Astrocyte of the cerebellum (primary cell): Measurements from ENCODE around the gene XPNPEP1.
"Not testable (repeated sequence)": the region's sequence is repeated elsewhere in the genome, so short reads cannot be mapped to it uniquely, and the experiment has no call there.

Experiments used
- DNase-seq: peaks from one replicate; pipeline ENCODE4 v3.0.0-alpha.2; 2011; ENCODE audit warnings: low read depth
- H3K4me3 ChIP-seq: 2 replicates; pipeline ENCODE4 v1.5.1; 2011; ENCODE audit warnings: mild to moderate bottlenecking, low read depth, low read length, moderate library complexity
- in situ Hi-C: cut with HindIII; loops from 2 replicates; pipeline ENCODE4 v1.10.0; 2017; ENCODE audit warnings: low sequenced_read_pairs
- TF ChIP-seq, protein P1 (sequence below): IDR thresholded peaks from 2 replicates; pipeline ENCODE4 v1.5.1; 2012; ENCODE audit warnings: low read length, low read depth, moderate library complexity, mild to moderate bottlenecking; ENCODE audit errors: missing control alignments

The XPNPEP1 gene

DNA sequence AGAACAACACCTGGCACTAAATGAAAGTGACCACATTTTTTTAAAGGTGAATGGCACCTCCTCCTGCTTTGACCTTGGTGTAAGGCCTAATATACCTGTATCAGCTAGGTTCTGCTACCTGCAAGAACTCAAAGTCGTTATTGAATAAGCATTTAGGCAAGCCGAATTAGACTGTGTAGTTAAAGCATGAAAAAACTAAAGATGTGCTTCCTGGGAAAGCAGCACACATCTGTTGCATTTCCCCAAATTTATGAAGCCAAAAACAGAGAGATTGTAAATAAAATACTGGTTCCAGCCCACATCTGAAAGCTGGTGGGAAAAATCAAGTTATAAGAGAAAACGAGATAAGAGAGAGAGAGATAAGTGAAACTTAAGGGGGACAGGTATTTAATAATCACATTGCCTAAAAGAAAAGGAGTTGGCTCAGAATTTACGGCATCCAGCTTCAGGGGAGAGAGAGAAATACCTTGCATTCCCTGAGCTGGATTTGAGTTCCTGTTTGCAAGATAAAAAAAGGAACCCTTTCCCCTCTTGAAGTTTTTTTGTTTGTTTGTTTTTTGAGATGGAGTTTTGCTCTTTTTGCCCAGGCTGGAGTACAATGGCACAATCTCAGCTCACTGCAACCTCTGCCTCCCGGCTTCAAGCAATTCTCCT is 1.8 kb upstream of the XPNPEP1 start:
- in situ Hi-C loops: no loop called here
- H3K4me3 ChIP-seq: no peak overlapping the region
- DNase-seq: no peak
- TF ChIP-seq, protein P1, sequence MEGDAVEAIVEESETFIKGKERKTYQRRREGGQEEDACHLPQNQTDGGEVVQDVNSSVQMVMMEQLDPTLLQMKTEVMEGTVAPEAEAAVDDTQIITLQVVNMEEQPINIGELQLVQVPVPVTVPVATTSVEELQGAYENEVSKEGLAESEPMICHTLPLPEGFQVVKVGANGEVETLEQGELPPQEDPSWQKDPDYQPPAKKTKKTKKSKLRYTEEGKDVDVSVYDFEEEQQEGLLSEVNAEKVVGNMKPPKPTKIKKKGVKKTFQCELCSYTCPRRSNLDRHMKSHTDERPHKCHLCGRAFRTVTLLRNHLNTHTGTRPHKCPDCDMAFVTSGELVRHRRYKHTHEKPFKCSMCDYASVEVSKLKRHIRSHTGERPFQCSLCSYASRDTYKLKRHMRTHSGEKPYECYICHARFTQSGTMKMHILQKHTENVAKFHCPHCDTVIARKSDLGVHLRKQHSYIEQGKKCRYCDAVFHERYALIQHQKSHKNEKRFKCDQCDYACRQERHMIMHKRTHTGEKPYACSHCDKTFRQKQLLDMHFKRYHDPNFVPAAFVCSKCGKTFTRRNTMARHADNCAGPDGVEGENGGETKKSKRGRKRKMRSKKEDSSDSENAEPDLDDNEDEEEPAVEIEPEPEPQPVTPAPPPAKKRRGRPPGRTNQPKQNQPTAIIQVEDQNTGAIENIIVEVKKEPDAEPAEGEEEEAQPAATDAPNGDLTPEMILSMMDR: no peak

DNA sequence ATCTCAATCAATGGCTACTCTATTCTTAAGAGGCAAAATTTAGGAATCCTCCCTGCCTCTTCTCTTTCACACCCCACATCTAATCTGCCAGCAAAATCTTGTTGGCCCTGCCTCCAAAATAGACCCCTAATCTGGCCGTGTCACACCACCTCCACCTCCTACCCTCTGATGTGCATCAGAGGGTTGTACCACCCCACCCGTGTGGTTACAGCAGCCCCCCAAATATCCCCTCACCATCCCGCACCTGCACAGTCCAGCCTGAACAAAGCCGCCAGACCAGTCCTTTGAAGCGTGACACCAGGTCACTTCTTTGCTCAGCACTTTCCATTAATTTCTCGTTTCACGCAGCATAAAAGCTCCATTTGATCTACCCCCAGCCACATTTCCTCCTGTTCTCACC is 776 bp upstream of the XPNPEP1 start:
- DNase-seq: no peak
- no peak overlapping the region for H3K4me3 ChIP-seq
- TF ChIP-seq, protein P1: no peak
- in situ Hi-C loops: no loop called here

DNA sequence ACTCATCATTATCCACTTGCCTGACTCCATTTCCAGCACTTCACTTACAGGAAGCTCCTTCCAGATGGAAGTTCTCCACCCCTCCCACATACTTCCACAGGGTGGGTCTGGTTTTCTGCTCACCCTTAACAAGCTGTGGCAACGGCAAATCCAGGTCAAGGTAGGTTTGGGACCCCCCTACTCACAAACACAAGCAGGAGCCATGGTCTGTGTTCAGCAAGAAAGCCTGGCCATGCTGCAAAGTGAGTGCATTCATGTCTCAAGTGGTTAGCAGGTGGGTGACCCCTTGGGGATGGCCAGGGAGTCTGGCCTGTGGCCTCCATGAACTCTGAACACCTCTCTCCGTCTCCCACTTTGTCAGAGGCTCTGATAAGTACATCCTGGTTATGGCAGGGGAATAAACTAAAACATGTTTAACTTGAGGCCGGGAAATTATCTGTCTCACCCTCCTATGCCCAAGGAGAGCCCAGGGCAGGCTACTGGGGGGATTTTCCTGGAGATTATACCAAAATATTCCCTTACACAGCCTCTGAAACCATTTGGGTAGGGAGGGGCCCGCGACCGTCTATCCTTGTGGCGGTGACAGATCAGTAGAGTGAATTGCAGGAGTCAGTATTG is 844 bp downstream of the XPNPEP1 start:
- TF ChIP-seq, protein P1: no peak
- no peak for DNase-seq
- peak overlapping the region; percentile 71 for H3K4me3 ChIP-seq
- in situ Hi-C loops: no loop called here

DNA sequence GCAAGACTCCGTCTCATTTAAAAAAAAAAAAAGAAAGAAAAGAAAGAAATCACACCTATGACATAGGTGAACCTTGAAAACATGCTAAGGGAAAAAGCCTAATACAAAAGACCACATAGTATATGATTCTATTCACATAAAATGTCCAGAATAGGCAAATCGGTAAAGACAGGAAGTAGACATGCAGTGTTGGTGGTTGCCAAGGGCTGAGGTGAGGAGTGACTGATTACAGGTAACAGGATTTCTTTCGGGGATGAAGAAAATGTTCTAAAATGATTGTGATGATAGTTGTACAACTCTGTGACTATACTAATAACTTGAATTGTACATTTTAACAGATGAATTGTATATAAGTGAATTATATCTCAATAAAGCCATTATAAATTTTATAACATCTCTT is 3.3 kb downstream of the XPNPEP1 start:
- DNase-seq: no peak
- H3K4me3 ChIP-seq: no peak overlapping the region
- TF ChIP-seq, protein P1: no peak
- in situ Hi-C loops: no loop called here

DNA sequence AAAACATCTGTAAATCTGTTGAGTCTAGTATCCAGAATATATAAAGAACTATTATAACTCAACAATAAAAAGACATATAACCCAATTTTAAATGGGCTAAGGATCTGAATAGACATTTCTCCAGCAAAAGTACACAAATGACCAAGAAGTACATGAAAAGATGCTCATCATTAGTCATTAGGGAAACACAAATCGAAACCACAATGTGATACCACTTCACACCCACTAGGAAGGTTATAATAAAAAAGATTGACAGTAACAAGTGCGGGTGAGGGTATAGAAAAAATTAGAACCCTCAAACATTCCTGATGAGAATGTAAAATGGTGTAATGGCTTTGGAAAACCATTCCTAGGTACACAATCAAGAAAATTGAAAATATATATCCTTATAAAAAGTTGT is 4.1 kb downstream of the XPNPEP1 start:
- in situ Hi-C loops: no loop called here
- DNase-seq: no peak

DNA sequence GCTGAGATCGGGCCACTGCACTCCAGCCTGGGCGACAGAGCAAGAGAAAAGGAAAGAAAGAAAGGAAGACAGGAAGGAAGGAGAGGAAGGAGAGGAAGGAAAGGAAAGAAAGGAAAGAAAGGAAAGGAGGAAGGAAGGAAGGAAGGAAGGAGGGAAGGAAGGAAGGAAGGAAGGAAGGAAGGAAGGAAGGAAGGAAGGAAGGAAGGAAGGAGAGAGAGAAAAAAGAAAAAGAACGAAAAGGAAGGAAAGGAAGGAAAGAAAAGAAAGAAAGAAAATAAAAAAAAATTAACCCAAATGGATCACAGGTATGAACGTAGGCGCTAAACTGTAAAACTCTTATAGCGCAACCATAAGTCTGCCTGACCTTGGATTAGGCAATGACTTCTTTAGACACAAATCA is 4.6 kb downstream of the XPNPEP1 start:
- DNase-seq, H3K4me3 ChIP-seq, in situ Hi-C loops: not testable (repeated sequence)

More for the DNA sequence above, 4.1 kb downstream of the XPNPEP1 start:
- H3K4me3 ChIP-seq: no peak overlapping the region
- TF ChIP-seq, protein P1: no peak

DNA sequence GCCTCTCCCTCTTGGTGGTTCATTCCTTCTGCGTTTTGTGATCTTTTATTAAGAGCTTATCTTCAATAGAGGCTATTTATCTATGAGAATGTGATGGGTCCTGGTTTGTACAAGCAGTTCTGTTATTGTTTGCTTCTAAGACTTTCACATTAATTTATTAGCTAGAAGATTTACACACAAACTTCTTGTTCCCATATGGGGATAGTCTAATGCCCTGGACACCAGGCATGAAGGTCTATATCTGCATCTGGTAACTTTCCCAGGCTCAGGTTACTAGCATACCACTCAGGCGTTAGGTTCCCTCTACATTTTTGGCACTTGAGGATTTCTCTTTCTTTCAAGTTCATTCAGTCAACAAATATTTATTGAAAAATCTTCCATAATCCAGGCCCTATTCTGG is 7.7 kb downstream of the XPNPEP1 start:
- no peak overlapping the region for H3K4me3 ChIP-seq
- in situ Hi-C loops: no loop called here
- no peak for DNase-seq
- TF ChIP-seq, protein P1: no peak
